Skeletal muscle tissue (tissue), 4 donors: ENCODE data around the gene EPAS1. TPM values are rescaled to one million over a fixed set of nuclear protein-coding genes. Genes with fewer than 3 reads are reported as not detected.

ENCODE experiments used
- H3K27ac ChIP-seq: one replicate; pipeline ENCODE4 v1.7.0; 2013; ENCODE audit warnings: mild to moderate bottlenecking, low read depth, low read length, inconsistent platforms
- H3K27me3 ChIP-seq, 3 donors: one replicate each; pipeline ENCODE4 v1.7.0; 2013; ENCODE audit warnings: low read length in 3 of 3; ENCODE audit not compliant: control insufficient read depth in 3 of 3, insufficient read depth in 3 of 3
- H3K36me3 ChIP-seq, 3 donors: one replicate each; pipeline ENCODE4 v1.7.0; 2013; ENCODE audit warnings: low read length in 3 of 3; ENCODE audit not compliant: control insufficient read depth in 3 of 3, insufficient read depth in 3 of 3
- H3K4me1 ChIP-seq, 3 donors: one replicate each; pipeline ENCODE4 v1.7.0; 2013; ENCODE audit warnings: low read length in 3 of 3, mild to moderate bottlenecking in 3 of 3; ENCODE audit not compliant: control insufficient read depth in 3 of 3, insufficient read depth in 3 of 3
- H3K4me3 ChIP-seq, 3 donors: one replicate each; pipeline ENCODE4 v1.7.0; 2013; ENCODE audit warnings: low read length in 3 of 3
- H3K9ac ChIP-seq, 3 donors: one replicate each; pipeline ENCODE4 v1.7.0; 2013; ENCODE audit warnings: low read length in 3 of 3, mild to moderate bottlenecking in 3 of 3, moderate library complexity in 2 of 3, low read depth in 1 of 3
- H3K9me3 ChIP-seq, 3 donors: one replicate each; pipeline ENCODE4 v1.7.0; 2013; ENCODE audit warnings: low read length in 3 of 3; ENCODE audit not compliant: control insufficient read depth in 3 of 3
- total RNA-seq: library from RNA; depleted of rRNA; stranded (reverse); fragments of >200 nt; gene quantifications from one replicate; pipeline ENCODE4 v1.2.3, GENCODE V29; 2014
- donor health status: Osteomylitis.

EPAS1 gene
- total RNA-seq, 1 donor from 2014 or later = 13.6 TPM

DNA sequence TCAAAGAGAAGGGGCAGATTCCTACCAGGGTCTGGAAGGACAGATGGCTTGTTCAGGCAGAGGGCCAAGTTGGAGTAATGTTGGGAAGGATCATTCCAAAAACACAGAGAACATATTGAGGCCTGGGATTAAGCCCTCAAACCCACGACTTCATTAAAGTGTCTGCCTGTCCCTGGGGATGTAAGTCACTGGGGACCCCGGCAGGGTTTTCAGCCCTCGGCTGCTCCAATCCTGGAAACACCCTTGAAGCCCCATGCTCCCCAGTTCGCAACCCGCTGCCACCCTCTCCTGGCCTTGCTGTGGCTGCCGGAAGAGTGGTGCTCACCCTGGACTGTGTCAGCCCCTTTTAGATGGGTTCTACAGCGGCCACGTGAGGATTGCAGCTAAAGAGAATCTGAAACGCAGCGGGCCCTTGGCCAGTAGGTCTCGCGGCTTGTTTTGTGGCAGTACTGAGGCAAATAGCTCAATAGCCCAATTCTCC is 79.9 kb downstream of the EPAS1 start:
- Histone ChIP-seq H3K27me3 (no peaks in the 10 kb centered on the region), H3K27ac (no peak overlapping the region), H3K4me3 (no peak overlapping the region), H3K4me1 (peaks cover 0 to 4% (median 4%) of the 10 kb centered on the region in 3 donors), H3K9me3 (no peaks in the 10 kb centered on the region), H3K36me3 (peaks cover 26 to 71% (median 37%) of the 10 kb centered on the region in 3 donors), H3K9ac (no peak overlapping the region)

DNA sequence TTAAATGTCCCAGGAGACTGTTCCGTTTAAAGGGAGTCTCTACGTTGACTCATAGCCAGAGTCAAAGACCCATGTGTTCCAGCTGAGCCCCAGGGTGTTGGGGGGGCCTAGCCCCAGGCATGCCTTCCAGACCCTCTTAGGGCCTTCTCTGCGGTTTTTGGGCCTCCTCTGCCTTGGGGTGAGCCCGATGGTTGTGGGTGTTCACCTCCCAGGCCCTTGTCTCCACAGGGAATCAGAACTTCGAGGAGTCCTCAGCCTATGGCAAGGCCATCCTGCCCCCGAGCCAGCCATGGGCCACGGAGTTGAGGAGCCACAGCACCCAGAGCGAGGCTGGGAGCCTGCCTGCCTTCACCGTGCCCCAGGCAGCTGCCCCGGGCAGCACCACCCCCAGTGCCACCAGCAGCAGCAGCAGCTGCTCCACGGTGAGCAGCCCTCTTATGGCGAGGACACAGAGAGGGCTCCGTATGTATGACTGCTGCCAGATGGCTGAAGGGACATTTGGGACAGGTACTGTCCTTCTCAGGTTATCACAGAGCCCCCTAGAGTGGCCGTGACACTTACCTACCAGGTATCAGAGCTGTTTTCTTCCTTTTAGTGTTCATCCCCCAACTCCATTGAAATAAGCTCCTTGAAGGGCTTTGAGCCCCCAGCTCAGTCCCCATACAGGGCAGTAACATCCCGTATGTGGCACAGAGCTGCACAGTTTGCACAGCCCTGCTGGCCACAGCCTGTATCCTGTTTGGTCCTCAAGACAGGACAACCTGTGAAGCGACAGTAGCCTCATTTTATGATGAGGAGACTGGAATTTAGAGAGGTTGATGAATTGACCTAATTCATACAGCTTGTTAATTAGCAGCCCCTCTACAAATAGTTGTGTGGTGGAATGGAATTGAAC is 80.7 kb downstream of the EPAS1 start:
- Histone ChIP-seq H3K4me1 (peaks cover 0 to 4% (median 4%) of the 10 kb centered on the region in 3 donors), H3K27me3 (no peaks in the 10 kb centered on the region), H3K4me3 (no peak overlapping the region), H3K27ac (no peak overlapping the region), H3K9me3 (no peaks in the 10 kb centered on the region), H3K9ac (no peak overlapping the region), H3K36me3 (peaks cover 29 to 73% (median 44%) of the 10 kb centered on the region in 3 donors)

DNA sequence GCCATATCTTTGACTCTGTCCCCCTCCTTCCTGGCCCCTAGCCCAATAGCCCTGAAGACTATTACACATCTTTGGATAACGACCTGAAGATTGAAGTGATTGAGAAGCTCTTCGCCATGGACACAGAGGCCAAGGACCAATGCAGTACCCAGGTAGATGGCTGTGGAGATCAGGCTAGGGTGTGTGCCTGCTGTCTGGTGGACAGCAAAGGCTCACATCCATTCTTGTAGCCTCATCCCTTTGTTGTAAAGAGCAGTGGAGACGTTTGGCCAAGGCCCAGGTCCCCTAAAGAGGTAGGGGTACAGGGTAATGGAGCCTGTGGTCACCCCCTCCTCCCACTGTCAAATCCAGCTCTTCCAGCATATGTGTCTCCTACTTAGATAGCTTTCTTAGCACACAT is 81.4 kb downstream of the EPAS1 start:
- Histone ChIP-seq H3K36me3 (peaks cover 29 to 75% (median 48%) of the 10 kb centered on the region in 3 donors), H3K9ac (no peak overlapping the region), H3K27me3 (no peaks in the 10 kb centered on the region), H3K27ac (no peak overlapping the region), H3K4me3 (no peak overlapping the region), H3K9me3 (no peaks in the 10 kb centered on the region), H3K4me1 (peaks cover 0 to 4% (median 4%) of the 10 kb centered on the region in 3 donors)

- peaks cover 26 to 77% (median 56%) of the 10 kb centered on the region in 3 donors for H3K36me3 ChIP-seq
- no peaks in the 10 kb centered on the region for H3K27me3 ChIP-seq
- no peak overlapping the region for H3K4me3 ChIP-seq
- peaks cover 0 to 4% (median 4%) of the 10 kb centered on the region in 3 donors for H3K4me1 ChIP-seq
- H3K27ac ChIP-seq = no peak overlapping the region
- H3K9ac ChIP-seq = no peak overlapping the region
- no peaks in the 10 kb centered on the region for H3K9me3 ChIP-seq
Observed at GRCh38 chr2:46379213-46380037, 82.2 kb downstream of the EPAS1 start.

- Histone ChIP-seq H3K27ac (no peak overlapping the region), H3K4me3 (no peak overlapping the region), H3K4me1 (peaks cover 0 to 4% (median 4%) of the 10 kb centered on the region in 3 donors), H3K9me3 (no peaks in the 10 kb centered on the region), H3K27me3 (no peaks in the 10 kb centered on the region), H3K9ac (no peak overlapping the region), H3K36me3 (peaks cover 25 to 78% (median 58%) of the 10 kb centered on the region in 3 donors)
Observed at GRCh38 chr2:46380038-46380940, 83.1 kb downstream of the EPAS1 start.

DNA sequence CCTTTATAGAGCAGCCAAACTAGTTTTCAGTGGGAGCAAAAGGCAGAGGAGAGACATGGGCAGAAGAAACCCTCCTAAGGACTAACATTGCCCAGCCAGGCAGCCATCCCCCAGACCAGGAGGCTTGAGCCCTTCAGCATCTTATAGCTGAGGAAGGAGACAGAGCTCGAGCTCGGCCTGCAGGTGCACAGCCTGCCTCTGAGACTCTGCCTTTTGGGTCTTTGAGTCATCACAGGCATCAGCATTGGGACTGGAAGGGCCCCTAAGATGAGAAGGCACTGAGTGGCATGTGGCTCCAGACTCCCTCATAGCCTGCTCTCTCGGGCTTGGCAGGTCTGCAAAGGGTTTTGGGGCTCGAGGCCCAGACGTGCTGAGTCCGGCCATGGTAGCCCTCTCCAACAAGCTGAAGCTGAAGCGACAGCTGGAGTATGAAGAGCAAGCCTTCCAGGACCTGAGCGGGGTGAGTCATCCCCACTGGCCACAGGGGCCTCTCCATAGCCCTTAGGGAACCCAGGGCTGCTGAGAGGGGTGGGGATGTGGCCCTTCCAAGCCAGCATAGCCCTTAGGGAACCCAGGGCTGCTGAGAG is 84.1 kb downstream of the EPAS1 start:
- Histone ChIP-seq H3K36me3 (peaks cover 25 to 74% (median 55%) of the 10 kb centered on the region in 3 donors), H3K4me1 (peaks cover 4 to 7% (median 4%) of the 10 kb centered on the region in 3 donors), H3K4me3 (no peak overlapping the region), H3K27me3 (no peaks in the 10 kb centered on the region), H3K27ac (no peak overlapping the region), H3K9ac (no peak overlapping the region), H3K9me3 (no peaks in the 10 kb centered on the region)

- no peak overlapping the region for H3K27ac ChIP-seq
Observed at GRCh38 chr2:46381871-46382270, 84.7 kb downstream of the EPAS1 start.

DNA sequence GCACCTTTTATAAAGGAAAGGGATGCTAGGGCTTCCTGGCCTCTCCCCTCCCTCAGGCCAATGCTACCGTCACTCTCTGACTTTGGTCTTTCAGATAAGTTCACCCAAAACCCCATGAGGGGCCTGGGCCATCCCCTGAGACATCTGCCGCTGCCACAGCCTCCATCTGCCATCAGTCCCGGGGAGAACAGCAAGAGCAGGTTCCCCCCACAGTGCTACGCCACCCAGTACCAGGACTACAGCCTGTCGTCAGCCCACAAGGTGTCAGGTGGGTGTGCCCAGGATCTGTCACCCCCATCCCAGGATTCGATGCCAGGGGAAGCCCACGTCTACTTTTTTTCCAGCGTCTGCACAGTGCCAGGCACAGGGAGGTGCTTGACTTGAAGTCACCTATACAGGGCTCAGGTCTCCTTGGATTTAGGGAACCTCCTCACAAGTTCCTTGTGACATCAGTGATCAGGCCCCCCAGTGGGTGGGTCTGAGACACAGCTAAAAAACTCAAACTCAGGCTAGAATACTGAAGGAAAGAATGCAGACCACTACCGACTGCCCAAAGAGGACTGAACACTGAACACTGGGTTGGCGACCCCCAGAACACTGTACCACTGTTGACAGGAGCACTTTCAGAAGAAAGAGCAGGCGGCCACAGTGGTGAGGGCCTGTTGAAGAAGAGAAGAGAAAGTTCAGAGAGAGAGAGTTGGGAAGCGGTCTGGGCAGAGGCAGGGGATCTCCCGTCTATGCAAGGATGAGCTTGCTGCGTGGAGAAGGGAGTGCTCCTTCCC is 85.3 kb downstream of the EPAS1 start:
- Histone ChIP-seq H3K27me3 (no peaks in the 10 kb centered on the region), H3K27ac (no peak overlapping the region), H3K4me3 (no peak overlapping the region), H3K4me1 (peaks cover 4 to 6% (median 4%) of the 10 kb centered on the region in 3 donors), H3K9me3 (no peaks in the 10 kb centered on the region), H3K9ac (no peak overlapping the region), H3K36me3 (peaks cover 25 to 66% (median 59%) of the 10 kb centered on the region in 3 donors)

More at GRCh38 chr2:46381871-46382270, 84.7 kb downstream of the EPAS1 start:
- H3K4me1 ChIP-seq = peaks cover 4 to 7% (median 4%) of the 10 kb centered on the region in 3 donors
- H3K9me3 ChIP-seq = no peaks in the 10 kb centered on the region
- peaks cover 25 to 70% (median 55%) of the 10 kb centered on the region in 3 donors for H3K36me3 ChIP-seq
- H3K9ac ChIP-seq = no peak overlapping the region
- no peaks in the 10 kb centered on the region for H3K27me3 ChIP-seq
- no peak overlapping the region for H3K4me3 ChIP-seq
